Hepatocyte (in vitro differentiated cells): Measurements from ENCODE around the gene NOX4.

Experiments
- CTCF ChIP-seq: fragments of 200-600 bp; sonication (generic); IDR thresholded peaks from 2 replicates; pipeline ENCODE4 v1.5.1; 2016; ENCODE audit warnings: antibody characterized with exemption, mild to moderate bottlenecking; ENCODE audit not compliant: poor library complexity
- EZH2 ChIP-seq: fragments of 200-600 bp; sonication (generic); IDR thresholded peaks from 2 replicates; pipeline ENCODE4 v1.6.1; 2016; ENCODE audit warnings: antibody characterized with exemption, mild to moderate bottlenecking, borderline replicate concordance

- TF ChIP-seq CTCF = no peak
- no peak for TF ChIP-seq EZH2
Measured at GRCh38 chr11:89421718-89422117, 69.5 kb downstream of the NOX4 start.
